Superior temporal gyrus (tissue), 1 donor: ENCODE measurements around the gene FKBP14.
"Not testable (repeated sequence)": the region's sequence is repeated elsewhere in the genome, so short reads cannot be mapped to it uniquely, and the experiment has no call there.

Source experiments
- DNase-seq: peaks from one replicate; pipeline ENCODE4 v3.0.0-alpha.2; 2016; ENCODE audit errors: extremely low spot score

The FKBP14 gene

DNA sequence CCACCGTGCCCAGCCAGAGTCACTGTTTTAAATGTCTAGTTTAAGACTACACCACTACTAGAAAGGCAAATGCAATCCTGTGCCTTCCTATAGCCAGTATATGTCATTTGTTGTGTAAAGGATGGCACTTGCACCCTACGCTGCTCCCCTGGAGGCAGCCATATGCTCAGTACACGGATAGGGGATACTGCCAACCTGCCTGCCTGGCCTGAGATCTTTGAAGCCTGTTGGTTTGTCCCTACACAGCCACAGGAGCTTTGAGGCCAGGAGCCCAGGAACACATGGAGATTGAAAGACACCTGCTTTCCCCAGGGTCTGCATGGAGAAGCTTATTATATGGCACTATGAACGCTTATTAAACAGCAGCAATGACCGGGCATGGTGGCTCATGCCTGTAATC lies 34.6 kb downstream of the FKBP14 start:
- DNase-seq: no peak

DNA sequence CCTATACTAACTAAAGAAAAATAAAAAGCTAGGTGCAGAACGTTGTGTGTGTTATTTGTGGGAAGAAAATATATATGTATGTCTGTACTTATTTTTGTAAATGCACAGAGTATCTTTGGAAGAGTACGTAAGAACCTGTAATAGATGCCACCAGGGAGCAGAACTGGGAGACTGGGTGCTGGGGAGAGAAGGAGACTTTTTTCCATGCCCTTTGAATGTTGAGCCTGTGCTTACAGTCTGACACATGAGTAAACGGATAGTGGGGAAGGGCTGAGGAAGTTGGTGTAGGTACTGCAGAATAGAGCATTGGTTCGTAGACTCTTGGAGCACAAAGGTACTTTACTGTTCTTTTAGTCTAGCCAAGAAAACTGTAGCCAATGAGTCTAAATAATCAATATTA lies 35.6 kb downstream of the FKBP14 start:
- DNase-seq: no peak

DNA sequence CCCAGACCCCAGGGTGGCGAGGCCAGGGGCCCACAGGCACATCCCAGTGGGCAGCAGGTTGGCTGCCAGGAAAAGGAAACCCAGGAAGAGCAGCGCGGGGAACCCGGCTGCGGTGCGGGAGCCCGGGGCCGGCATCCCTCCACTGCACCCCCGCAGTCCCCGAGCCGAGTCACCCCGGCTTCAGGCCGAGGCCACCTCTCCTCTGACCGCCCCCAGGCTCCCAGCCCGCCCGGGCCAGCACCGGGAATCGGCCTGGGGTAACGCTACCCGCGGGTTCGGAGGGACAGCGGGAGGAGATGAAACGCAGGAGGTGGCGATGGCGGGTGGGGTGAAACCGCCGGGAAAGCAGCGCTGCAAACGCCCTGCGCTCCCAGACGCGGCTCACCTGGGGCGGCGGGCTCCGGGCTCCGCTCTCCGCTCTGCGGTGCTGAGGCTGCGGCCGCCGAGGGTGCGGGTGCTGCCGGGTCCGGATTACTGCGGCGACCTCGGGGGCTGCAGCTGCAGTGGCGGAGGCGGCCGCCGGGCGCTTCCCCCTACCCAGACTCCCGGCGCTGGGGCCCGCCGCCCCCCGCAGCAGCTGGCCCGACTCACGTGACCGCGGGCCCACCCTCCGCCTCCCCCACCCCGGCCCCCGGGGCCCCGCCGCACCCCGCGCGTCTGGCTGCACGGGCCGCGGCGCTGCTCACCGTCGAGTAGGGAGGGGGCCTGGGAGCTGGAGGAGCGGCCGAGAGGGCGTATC lies 37.1 kb downstream of the FKBP14 start, which contains the start of gene SCRN1:
TSS of gene SCRN1 (minus strand) at position 545 of the 739 bp plus-strand sequence. CDS start 20,734 bp downstream, outside the sequence.
- no peak for DNase-seq

DNA sequence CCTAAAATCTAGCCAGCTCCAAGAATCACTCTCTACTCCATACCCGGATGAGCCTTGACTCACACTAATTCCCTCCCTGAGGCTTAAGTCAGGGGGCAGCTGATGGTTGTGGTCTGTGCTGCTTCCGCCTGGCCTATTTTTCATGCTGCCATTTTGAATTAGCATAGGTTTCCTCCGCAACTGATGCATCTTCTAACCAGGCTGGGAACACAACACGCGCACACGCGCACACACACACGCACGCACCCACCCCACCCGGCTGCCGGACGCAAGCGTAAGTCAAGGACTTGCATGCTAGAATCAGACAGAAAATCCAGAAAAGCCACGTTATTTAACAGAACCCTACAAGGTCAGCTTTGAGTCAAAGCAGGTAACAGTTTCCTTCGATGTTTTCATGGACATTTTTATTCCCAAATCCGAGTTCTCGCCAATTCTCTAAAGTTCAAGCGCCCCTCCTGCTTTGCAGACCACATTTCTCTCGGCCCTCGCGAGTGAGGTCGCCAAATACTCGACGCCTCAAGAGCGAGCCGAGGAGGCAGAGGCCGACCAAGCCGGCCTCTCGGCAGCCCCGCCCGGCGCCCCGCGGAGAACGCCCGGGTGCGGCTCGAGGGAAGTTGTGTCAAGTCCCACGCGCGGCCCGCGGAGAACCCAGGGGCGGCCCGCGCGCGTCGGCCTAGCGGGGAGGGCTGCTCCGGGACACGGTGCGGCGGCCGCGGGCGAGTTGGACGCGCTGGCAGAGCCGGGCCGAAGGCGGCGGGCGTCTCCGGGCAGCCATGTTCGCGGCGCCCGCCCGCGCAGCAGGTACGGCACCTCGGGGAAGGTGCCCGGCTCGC lies 37.9 kb downstream of the FKBP14 start:
- DNase-seq: peak; percentile 77

GRCh38 chr7:29987811-29988317 lies 38.6 kb downstream of the FKBP14 start:
- DNase-seq: peak; percentile 65

- DNase-seq: no peak
Observed at GRCh38 chr7:29987083-29987482, 39.4 kb downstream of the FKBP14 start.

DNA sequence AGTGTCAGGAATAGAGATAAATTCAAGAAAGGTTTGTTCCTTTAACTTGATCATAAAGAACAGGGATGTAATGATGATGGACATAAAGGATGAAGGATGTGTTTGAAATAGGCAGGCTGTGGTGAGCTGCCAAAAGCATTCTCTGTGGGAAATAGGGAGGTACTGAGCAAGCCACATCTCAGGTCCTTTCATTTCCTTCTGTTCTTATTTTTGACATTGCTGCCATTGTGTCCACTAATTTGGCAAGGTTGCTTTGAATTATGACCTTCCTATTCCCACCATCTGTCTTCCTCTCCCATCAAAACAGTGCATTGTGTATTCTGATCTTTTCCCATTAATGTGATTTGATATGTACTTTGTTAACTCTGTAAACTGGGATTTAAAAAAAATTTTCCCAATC lies 46.4 kb downstream of the FKBP14 start:
- no peak for DNase-seq

DNA sequence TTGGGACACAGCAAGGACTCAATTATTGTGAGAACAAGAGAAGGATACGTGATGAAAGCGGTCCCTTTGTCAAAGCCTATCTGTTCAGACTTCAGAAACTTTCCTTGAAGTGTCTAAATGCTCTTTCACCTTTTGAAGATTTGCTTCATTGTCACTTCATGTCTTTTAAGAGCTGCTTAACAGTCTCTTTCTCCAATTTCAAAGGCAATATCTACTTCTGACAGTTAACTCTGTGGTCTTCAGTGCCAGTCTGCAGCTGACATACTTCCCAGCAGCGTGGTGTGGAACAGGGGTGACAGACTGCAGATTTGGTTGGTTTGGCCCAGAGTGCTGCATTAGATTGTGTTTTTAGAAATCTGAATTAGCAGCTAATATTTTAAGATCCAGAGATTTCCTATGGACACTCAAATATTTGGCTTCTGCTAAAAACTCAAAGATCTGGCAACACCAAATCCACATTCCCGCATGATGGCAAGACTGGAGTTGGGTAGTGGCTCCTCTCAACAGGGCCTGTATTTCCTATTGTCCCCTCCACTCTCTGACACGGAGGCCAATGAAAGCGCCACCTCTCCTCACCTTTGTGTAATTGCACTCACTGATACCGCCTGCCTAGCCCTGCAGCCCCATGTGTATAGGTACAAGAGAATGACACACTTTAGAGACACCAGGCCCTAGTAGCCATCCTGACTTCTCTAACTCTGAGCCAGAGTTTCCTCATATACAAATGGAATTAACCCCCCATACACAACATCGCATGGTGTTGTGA lies 48.4 kb downstream of the FKBP14 start:
- DNase-seq: no peak

DNA sequence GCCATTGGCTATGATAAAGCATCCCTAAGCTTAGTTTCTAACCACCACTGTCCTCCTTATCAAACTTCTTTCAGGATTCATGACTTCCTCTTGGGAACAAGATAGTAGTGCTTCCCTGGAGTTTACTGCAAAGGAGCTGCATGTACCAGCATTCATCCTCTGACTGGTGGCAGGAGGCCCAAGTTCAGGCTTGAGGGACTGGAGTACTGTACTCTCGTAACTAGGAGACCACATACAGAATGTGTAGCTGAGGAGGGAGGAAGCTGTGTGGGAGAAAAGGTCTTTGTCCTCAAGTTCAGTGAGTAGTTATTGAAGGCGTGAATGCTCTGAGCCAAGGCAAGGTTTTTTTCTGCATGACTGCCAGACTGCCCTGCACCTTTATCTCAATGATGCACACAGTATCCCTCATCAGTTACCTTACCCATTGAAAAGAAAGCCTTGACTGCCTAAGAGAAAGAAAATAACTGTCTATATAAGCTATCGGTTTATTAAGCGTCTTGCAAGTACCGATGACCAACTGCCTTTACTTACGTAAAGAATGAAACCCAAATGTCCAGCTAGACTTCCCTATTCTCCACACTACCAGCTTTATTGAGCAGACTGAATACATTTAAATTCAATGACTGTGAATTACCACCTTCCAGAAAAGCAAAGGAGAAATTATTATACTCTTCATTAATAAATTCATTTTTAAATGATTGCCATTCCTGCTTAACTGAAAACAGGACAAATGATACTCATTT lies 49.7 kb downstream of the FKBP14 start:
- DNase-seq: peak; percentile 73

- no peak for DNase-seq
Observed at GRCh38 chr7:29976266-29976665, 50.2 kb downstream of the FKBP14 start.

DNA sequence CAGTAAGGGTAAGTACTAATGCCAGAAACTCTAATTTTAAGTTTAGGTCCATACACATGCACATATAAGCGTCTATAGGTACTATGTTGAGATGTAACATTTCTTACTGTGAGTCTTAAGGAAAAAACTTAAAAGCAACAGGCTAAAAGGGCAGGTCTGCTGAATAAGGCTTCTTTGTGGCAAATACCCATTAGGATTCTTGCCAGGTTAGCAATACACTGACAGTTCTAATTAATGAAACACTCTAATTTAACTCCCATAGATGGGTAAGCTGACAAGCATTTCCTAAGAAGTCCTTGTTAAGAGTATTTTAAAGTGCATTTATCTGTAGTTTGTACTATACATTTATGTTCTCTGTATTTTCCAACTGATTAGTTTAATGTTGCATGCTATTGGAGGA lies 50.9 kb downstream of the FKBP14 start:
- DNase-seq: peak; percentile 64

- no peak for DNase-seq
Observed at GRCh38 chr7:29974286-29974685, 52.2 kb downstream of the FKBP14 start.

- DNase-seq: no peak
Observed at GRCh38 chr7:29972315-29972669, 54.2 kb downstream of the FKBP14 start.

GRCh38 chr7:29971566-29972314 lies 54.8 kb downstream of the FKBP14 start:
- no peak for DNase-seq

GRCh38 chr7:29970158-29970557 lies 56.3 kb downstream of the FKBP14 start:
- no peak for DNase-seq

DNA sequence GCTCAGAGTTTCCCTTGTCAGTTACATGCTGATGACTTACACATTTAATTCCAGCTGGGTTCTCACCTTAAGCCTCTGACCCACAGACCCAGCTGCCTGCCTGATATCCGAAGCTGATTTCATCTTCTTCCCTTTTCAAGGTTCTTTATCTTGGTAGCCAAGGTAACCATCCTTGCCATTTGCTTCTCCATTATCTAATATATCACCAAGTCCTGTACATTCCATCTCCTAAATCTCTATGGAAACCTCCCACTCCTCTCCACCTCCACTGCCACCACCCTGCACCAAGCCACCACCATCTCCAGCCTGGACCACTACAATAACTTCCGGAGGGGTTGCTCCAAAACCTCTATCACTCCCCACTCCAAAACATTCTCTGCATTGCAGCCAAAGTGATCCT lies 56.8 kb downstream of the FKBP14 start:
- DNase-seq: peak; percentile 57

GRCh38 chr7:29968683-29969395 lies 57.7 kb downstream of the FKBP14 start:
- DNase-seq: peak; percentile 66

DNA sequence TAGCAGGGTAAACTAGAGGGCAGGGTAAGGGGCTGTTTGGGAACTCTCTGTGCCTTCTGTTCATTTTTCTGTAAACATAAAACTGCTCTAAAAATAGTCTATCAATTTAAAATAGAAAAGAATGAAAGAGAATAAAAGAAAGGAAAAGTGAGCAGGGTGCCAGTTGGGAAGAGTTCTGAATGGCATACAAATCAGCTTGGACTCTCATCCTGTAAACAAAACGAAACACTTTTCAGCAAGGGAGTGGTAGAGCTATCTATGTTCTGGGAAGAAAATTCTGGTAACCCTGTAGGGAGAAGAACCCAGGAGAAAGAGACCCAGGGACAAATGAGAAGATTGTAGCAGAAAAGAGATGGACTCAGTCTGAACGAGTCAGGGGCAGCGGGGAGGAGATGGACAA lies 61.5 kb downstream of the FKBP14 start:
- DNase-seq: peak; percentile 63

GRCh38 chr7:29962035-29962434 lies 64.5 kb downstream of the FKBP14 start:
- DNase-seq: no peak

GRCh38 chr7:29961611-29962010 lies 64.9 kb downstream of the FKBP14 start:
- not testable (repeated sequence) for DNase-seq
